GM21723 (cell line): ENCODE measurements around the gene XIST.
"Not testable (repeated sequence)": the region's sequence is repeated elsewhere in the genome, so short reads cannot be mapped to it uniquely, and the experiment has no call there.

Experiments used
- ATAC-seq: cut with Tn5 transposase; IDR thresholded peaks from one replicate; pipeline ENCODE4 v1.9.1; 2021; ENCODE audit warnings: mild to moderate bottlenecking, moderate library complexity; ENCODE audit not compliant: unreplicated experiment

Gene XIST

GRCh38 chrX:73817393-73818199, 34.9 kb downstream of the XIST start:
- no peak for ATAC-seq

GRCh38 chrX:73812256-73812655, 40.3 kb downstream of the XIST start:
- ATAC-seq: no peak

- not testable (repeated sequence) for ATAC-seq
These were observed 48.4 kb downstream of the XIST start for GRCh38 chrX:73804109-73804508.

- ATAC-seq: no peak
These were observed 52.6 kb downstream of the XIST start for GRCh38 chrX:73799888-73800287.

- not testable (repeated sequence) for ATAC-seq
These were observed 60.0 kb downstream of the XIST start for GRCh38 chrX:73792511-73792910.

- no peak for ATAC-seq
These were observed 67.0 kb downstream of the XIST start for GRCh38 chrX:73785493-73785892.
